GM12878 (cell line): Measurements from ENCODE around the gene ADIPOQ. TPM values are rescaled to one million over a fixed set of nuclear protein-coding genes. Genes with fewer than 3 reads are reported as not detected.

Source experiments
- ATAC-seq: fragments of 200-7000 bp; cut with Tn5 transposase; 3 replicates; pipeline ENCODE4 v1.9.1; 2020; ENCODE audit warnings: mild to moderate bottlenecking, moderate library complexity
- BruUV-seq: library from RNA; stranded (reverse); fragments of 400-500 nt; replicated peaks from 2 replicates; lab custom pipeline; 2021; lab: Mats Ljungman, UMichigan
- CTCF ChIA-PET: fragments of 300-600 bp; sonication (Branson Sonifier 250); formaldehyde crosslinking; extraction: SDS; loops from one replicate; lab custom pipeline; 2021; ENCODE audit warnings: inconsistent platforms; lab: Yijun Ruan, JAX
- POLR2A ChIA-PET: fragments of 350-600 bp; formaldehyde crosslinking; extraction: SDS; loops from one replicate; lab custom pipeline; 2021; ENCODE audit warnings: inconsistent platforms; lab: Charles Lee
- RAD21 ChIA-PET: fragments of 300-600 bp; sonication (Branson Sonifier 250); formaldehyde crosslinking; loops from one replicate; lab custom pipeline; 2023; ENCODE audit warnings: antibody characterized with exemption; ENCODE audit not compliant: unreplicated experiment; lab: Charles Lee
- SMC1A ChIA-PET: fragments of 300-600 bp; sonication (Branson Sonifier 250); formaldehyde crosslinking; loops from one replicate; lab custom pipeline; 2023; ENCODE audit not compliant: unreplicated experiment, uncharacterized antibody; lab: Charles Lee
- DNase-seq: peaks from one replicate; pipeline ENCODE4 v3.0.0-alpha.2; 2011; ENCODE audit warnings: low read depth, low spot score
- FAIRE-seq: peaks from 3 replicates; lab custom pipeline; 2011; peaks lifted over from hg19 to GRCh38; lab: Jason Lieb, UNC
- H2AFZ ChIP-seq: 2 replicates; pipeline ENCODE4 v1.6.0; 2011; ENCODE audit warnings: low read depth, low read length, control low read depth; ENCODE audit not compliant: control insufficient read depth
- H3K27ac ChIP-seq: 2 replicates; pipeline ENCODE4 v1.5.1; 2011; ENCODE audit warnings: control low read depth; ENCODE audit not compliant: control insufficient read depth, insufficient read depth
- H3K27me3 ChIP-seq, 2 experiments: replicated peaks in 1 of 2; 2 replicates each; pipeline versions ENCODE4 v1.6.0 to v1.6.1; 2011; ENCODE audit warnings: low read length in 1 of 2; ENCODE audit not compliant: control insufficient read depth in 2 of 2, insufficient read depth in 2 of 2
- H3K36me3 ChIP-seq, 2 experiments: 2 replicates each; pipeline ENCODE4 v1.5.1; 2011; ENCODE audit warnings: low read length in 1 of 2; ENCODE audit not compliant: control insufficient read depth in 2 of 2, insufficient read depth in 2 of 2
- H3K4me1 ChIP-seq: 2 replicates; pipeline ENCODE4 v1.6.1; 2011; ENCODE audit warnings: mild to moderate bottlenecking, low read length, moderate library complexity, mixed read lengths; ENCODE audit not compliant: control insufficient read depth, insufficient read depth
- H3K4me2 ChIP-seq: 2 replicates; pipeline ENCODE4 v1.6.0; 2011; ENCODE audit warnings: control low read depth; ENCODE audit not compliant: control insufficient read depth, insufficient read depth
- H3K4me3 ChIP-seq: fragments of 200-600 bp; sonication (generic); 2 replicates; pipeline ENCODE4 v1.5.1; 2016
- H3K79me2 ChIP-seq: 2 replicates; pipeline ENCODE4 v1.6.0; 2011; ENCODE audit warnings: low read length; ENCODE audit not compliant: control insufficient read depth, insufficient read depth
- H3K9ac ChIP-seq: 2 replicates; pipeline ENCODE4 v1.8.0; 2011; ENCODE audit warnings: low read length, control low read depth, mixed read lengths; ENCODE audit not compliant: control insufficient read depth, insufficient read depth
- H3K9me3 ChIP-seq: replicated peaks from 3 replicates; pipeline ENCODE4 v1.5.1; 2011; ENCODE audit warnings: mild to moderate bottlenecking, low read length; ENCODE audit not compliant: control insufficient read depth, insufficient read depth
- H4K20me1 ChIP-seq: 2 replicates; pipeline ENCODE4 v1.6.0; 2011; ENCODE audit not compliant: control insufficient read depth, insufficient read depth
- ASH2L ChIP-seq: fragments of 300-600, 200-600 bp; sonication (generic); IDR thresholded peaks from 2 replicates; pipeline ENCODE4 v1.6.1; 2017; ENCODE audit warnings: low read depth, mild to moderate bottlenecking, borderline replicate concordance
- CBFB ChIP-seq: IDR thresholded peaks from 2 replicates; pipeline ENCODE4 v1.6.1; 2016; ENCODE audit warnings: antibody characterized with exemption, low read depth
- EP300 ChIP-seq, 2 experiments: fragments of 150-350 bp in 1 of 2; IDR thresholded peaks; 2 replicates each; pipeline ENCODE4 v1.6.1; 2011 to 2012; ENCODE audit warnings: low read depth in 2 of 2, low read length in 2 of 2, borderline replicate concordance in 1 of 2, improper control_type of control experiment in 1 of 2, inconsistent platforms in 1 of 2; ENCODE audit not compliant: control insufficient read depth in 1 of 2
- IRF5 ChIP-seq: fragments of 450-650 bp; IDR thresholded peaks from 2 replicates; pipeline ENCODE4 v1.6.1; 2017; ENCODE audit warnings: borderline replicate concordance
- MLLT1 ChIP-seq: fragments of 450-650 bp; IDR thresholded peaks from 2 replicates; pipeline ENCODE4 v1.6.1; 2016; ENCODE audit warnings: mild to moderate bottlenecking
- MYC ChIP-seq: IDR thresholded peaks from 2 replicates; pipeline ENCODE4 v1.6.1; 2011; ENCODE audit warnings: mild to moderate bottlenecking, low read length, moderate library complexity, inconsistent platforms; ENCODE audit not compliant: insufficient read depth, insufficient replicate concordance, insufficient read length, severe bottlenecking
- RELB ChIP-seq: fragments of 450-650 bp; IDR thresholded peaks from 2 replicates; pipeline ENCODE4 v1.6.1; 2017; ENCODE audit warnings: low read depth, mild to moderate bottlenecking, moderate library complexity
- SMC3 ChIP-seq: IDR thresholded peaks from 2 replicates; pipeline ENCODE4 v1.6.1; 2011; ENCODE audit warnings: low read length, improper control_type of control experiment, borderline replicate concordance
- TAF1 ChIP-seq: IDR thresholded peaks from 2 replicates; pipeline ENCODE4 v1.6.1; 2011; ENCODE audit warnings: mild to moderate bottlenecking, low read depth, low read length, borderline replicate concordance
- USF1 ChIP-seq: IDR thresholded peaks from 2 replicates; pipeline ENCODE4 v1.6.1; 2011; ENCODE audit warnings: borderline replicate concordance, low read depth, mild to moderate bottlenecking, moderate library complexity, mixed read lengths, low read length; ENCODE audit not compliant: insufficient read depth; ENCODE audit errors: extremely low read length
- ZBTB33 ChIP-seq: fragments of 450-650 bp; IDR thresholded peaks from 2 replicates; pipeline ENCODE4 v1.6.1; 2017; ENCODE audit warnings: mild to moderate bottlenecking
- ZNF274 ChIP-seq: IDR thresholded peaks from one replicate; pipeline ENCODE4 v1.8.0; 2011; ENCODE audit not compliant: insufficient read length, insufficient read depth
- WGBS: methylation state at CpG from one replicate; pipeline ENCODE4 v1.1.6; 2016; ENCODE audit warnings: low lambda C conversion rate; ENCODE audit not compliant: insufficient replicate concordance, insufficient coverage; ENCODE audit errors: missing lambda C conversion rate; 5-methylcytosine and 5-hydroxymethylcytosine counted together
- in situ Hi-C: fragments of 300-500 bp; cut with MboI; formaldehyde crosslinking; loops from 9 replicates; pipeline ENCODE4 v1.14.3; 2018; ENCODE audit warnings: mixed read lengths
- intact Hi-C: fragments of 100-400 bp; cut with micrococcal nuclease; formaldehyde crosslinking; loops from one replicate; pipeline ENCODE4 v1.14.2; 2022; ENCODE audit not compliant: unreplicated experiment
- polyA plus RNA-seq, 11 experiments: library from polyadenylated mRNA; depleted of rRNA in 4 of 11; unstranded in 6 of 11; stranded (reverse) in 5 of 11; fragments of >200 nt; fragmentation: Nextera tagmentation in 4 of 11; fragmentation: Illumina TruSeq in 1 of 11; extraction: Ambion mirVana in 4 of 11; extraction: Trizol in 1 of 11; gene quantifications; 1 replicate in 1 of 11; 2 replicates in 10 of 11; pipeline versions ENCODE4 v1.2.1 to v1.2.3, GENCODE V29; 2011 to 2016; ENCODE audit warnings: inconsistent platforms in 2 of 11, missing spikeins in 2 of 11, low read depth in 1 of 11
- total RNA-seq, 4 experiments: library from RNA; depleted of rRNA in 3 of 4; stranded (reverse); fragments of >200 nt in 3 of 4; fragmentation: Illumina TruSeq in 1 of 4; extraction: Trizol in 1 of 4; gene quantifications; 2 replicates each; pipeline versions ENCODE4 v1.2.1 to v1.2.3, GENCODE V29; 2013 to 2021

The ADIPOQ gene
- total and polyA plus RNA-seq, 10 of the 15 experiments (the other 5 are each of a cell fraction or from before 2014, with no cell fraction given), result not detected

GRCh38 chr3:186882150-186882524, 39.6 kb downstream of the ADIPOQ start:
- ChIA-PET RAD21 (no interaction called here), CTCF (interaction anchor here (1.0 kb wide), 2 partner anchors 60 to 283 kb away, joined by 3 read pairs; no protein-coding TSS in a partner anchor), SMC1A (interaction anchor here (1.2 kb wide), 1 partner anchor 51 kb away, joined by 3 read pairs; no protein-coding TSS in a partner anchor), POLR2A (interaction anchor here (0.6 kb wide), 2 partner anchors 80 to 82 kb away, joined by 3 read pairs; no protein-coding TSS in a partner anchor)
- H3K36me3 ChIP-seq, result no peaks in the 10 kb centered on the region
- in situ Hi-C loops, result no loop called here
- H3K9ac ChIP-seq, result no peak overlapping the region
- H3K4me1 ChIP-seq, result no peaks in the 10 kb centered on the region
- no peaks in the 10 kb centered on the region for H4K20me1 ChIP-seq
- H2AFZ ChIP-seq, result no peak overlapping the region
- ATAC-seq (no peak), FAIRE-seq (no peak), DNase-seq (no peak)
- H3K4me3 ChIP-seq, result no peak overlapping the region
- 18% methylated on average over 4 of the region's 4 CpGs for WGBS
- H3K9me3 ChIP-seq, result no peaks in the 10 kb centered on the region
- H3K4me2 ChIP-seq, result no peak overlapping the region
- H3K27me3 ChIP-seq, result no peaks in the 10 kb centered on the region; a peak in 1 of 4 replicates
- no TSS peak for BruUV-seq
- no peak overlapping the region for H3K27ac ChIP-seq
- H3K79me2 ChIP-seq, result no peaks in the 10 kb centered on the region
- intact Hi-C loops, result no loop called here
- no peak for TF ChIP-seq ZNF274
- TF ChIP-seq IRF5, result no peak
- TF ChIP-seq RELB, result no peak
- TF ChIP-seq MYC, result no peak
- TF ChIP-seq TAF1, result no peak
- no peak for TF ChIP-seq MLLT1
- no peak for TF ChIP-seq ASH2L
- no peak for TF ChIP-seq USF1
- no peak for TF ChIP-seq EP300 (IDR thresholded peaks at IDR 0.05; ENCODE audit: borderline replicate concordance in 1 of 2, control insufficient read depth in 1 of 2, low read depth in 2 of 2, low read length in 2 of 2)
- TF ChIP-seq CBFB, result no peak
- no peak for TF ChIP-seq SMC3
- TF ChIP-seq ZBTB33, result no peak
